Tibial nerve (tissue), 4 donors: ENCODE data around the gene DNAJC1. TPM values are rescaled to one million over a fixed set of nuclear protein-coding genes. Genes with fewer than 3 reads are reported as not detected.
A peak's percentile ranks its signal among the peaks of the same experiment; 100 is the strongest.

Experiments used
- DNase-seq, 2 donors: peaks; one replicate each; pipeline ENCODE4 v3.0.0-alpha.2; 2019; ENCODE audit warnings: low spot score in 2 of 2
- H3K27ac ChIP-seq, 4 donors: fragments of 200-600 bp; sonication (generic) in 3 of 4; one replicate each; pipeline ENCODE4 v1.5.1; 2017 to 2019; ENCODE audit warnings: mild to moderate bottlenecking in 1 of 4
- H3K27me3 ChIP-seq, 2 donors: fragments of 200-600 bp; sonication (generic) in 1 of 2; one replicate each; pipeline versions ENCODE4 v1.5.1 to v1.6.0; 2017 to 2019
- H3K36me3 ChIP-seq, 3 donors: fragments of 200-600 bp; sonication (generic); one replicate each; pipeline ENCODE4 v1.5.1; 2018 to 2019
- H3K4me1 ChIP-seq, 4 donors: fragments of 200-600 bp; sonication (generic) in 3 of 4; one replicate each; pipeline ENCODE4 v1.5.1; 2017 to 2019
- H3K4me3 ChIP-seq, 4 donors: fragments of 200-600 bp; sonication (generic) in 3 of 4; one replicate each; pipeline ENCODE4 v1.5.1; 2017 to 2019; ENCODE audit warnings: mild to moderate bottlenecking in 1 of 4, moderate library complexity in 1 of 4
- H3K9me3 ChIP-seq, 4 donors: fragments of 200-600 bp; sonication (generic) in 3 of 4; one replicate each; pipeline ENCODE4 v1.5.1; 2017 to 2019
- EP300 ChIP-seq, 2 donors: sonication (generic); formaldehyde crosslinking; IDR thresholded peaks; one replicate each; pipeline ENCODE4 v1.6.1; 2017; ENCODE audit warnings: antibody characterized with exemption in 2 of 2, mild to moderate bottlenecking in 1 of 2
- POLR2A ChIP-seq, 2 donors: fragments of 450-650 bp; IDR thresholded peaks; one replicate each; pipeline ENCODE4 v1.6.1; 2017; ENCODE audit warnings: antibody characterized with exemption in 2 of 2, mild to moderate bottlenecking in 2 of 2, moderate library complexity in 2 of 2
- WGBS, 2 donors: methylation state at CpG; one replicate each; pipeline ENCODE4 v1.1.5; 2018; 5-methylcytosine and 5-hydroxymethylcytosine counted together
- total RNA-seq, 4 donors: library from RNA; depleted of rRNA; stranded (reverse); fragments of >200 nt; gene quantifications; one replicate each; pipeline ENCODE4 v1.1.0, GENCODE V29; 2016
- TF ChIP-seq, protein P1 (sequence below), 5 experiments: fragments of 200-600 bp in 3 of 5; fragments of 450-650 bp in 2 of 5; sonication (generic) in 3 of 5; IDR thresholded peaks; one replicate each; pipeline ENCODE4 v1.5.1; 2016 to 2019; ENCODE audit warnings: antibody characterized with exemption in 5 of 5, mild to moderate bottlenecking in 3 of 5, moderate library complexity in 2 of 5

DNAJC1 gene
- total RNA-seq, 4 donors from 2014 or later = 71.7 to 112 (median 82.9) TPM

DNA sequence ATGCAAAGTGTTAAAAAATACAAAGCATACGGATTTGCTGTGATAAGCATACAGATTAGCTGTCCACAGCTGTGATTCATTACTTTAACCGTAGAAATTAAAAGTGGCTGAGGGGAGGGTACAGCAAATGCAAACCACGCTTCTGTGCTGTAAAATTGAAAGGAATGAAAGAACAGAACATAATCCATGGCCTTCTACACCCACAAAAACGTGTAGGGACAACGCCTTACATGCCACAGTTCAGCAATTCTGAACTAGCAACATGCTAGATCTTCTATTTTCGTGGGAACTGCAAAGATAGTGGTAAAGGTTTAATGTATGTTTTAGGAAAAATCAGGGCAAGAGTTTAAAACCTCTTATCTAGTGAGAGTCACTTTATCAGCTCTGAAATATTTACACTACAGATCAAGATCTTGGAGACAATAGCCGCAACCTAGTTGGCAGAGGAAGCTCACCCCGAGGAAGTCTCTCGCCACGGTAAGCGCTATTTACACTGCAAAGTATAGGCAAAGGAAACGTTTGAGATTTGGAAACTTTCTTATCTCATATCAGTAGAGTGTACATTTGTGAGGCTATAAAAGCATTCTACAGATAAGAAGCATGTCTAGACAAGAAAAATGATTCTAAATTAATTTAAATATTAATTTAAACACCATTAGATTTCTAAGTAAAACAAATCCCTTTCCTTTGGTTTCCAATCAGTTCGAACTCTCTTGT lies 275.9 kb downstream of the DNAJC1 start:
- Histone ChIP-seq H3K4me3 (no peak overlapping the region), H3K4me1 (peaks cover 0 to 21% (median 11%) of the 10 kb centered on the region in 4 donors), H3K9me3 (no peaks in the 10 kb centered on the region), H3K27me3 (no peaks in the 10 kb centered on the region), H3K36me3 (peaks cover 0 to 11% (median 0%) of the 10 kb centered on the region in 3 donors), H3K27ac (no peak overlapping the region)
- no peak for TF ChIP-seq POLR2A (IDR thresholded peaks at IDR 0.05)
- TF ChIP-seq, protein P1, sequence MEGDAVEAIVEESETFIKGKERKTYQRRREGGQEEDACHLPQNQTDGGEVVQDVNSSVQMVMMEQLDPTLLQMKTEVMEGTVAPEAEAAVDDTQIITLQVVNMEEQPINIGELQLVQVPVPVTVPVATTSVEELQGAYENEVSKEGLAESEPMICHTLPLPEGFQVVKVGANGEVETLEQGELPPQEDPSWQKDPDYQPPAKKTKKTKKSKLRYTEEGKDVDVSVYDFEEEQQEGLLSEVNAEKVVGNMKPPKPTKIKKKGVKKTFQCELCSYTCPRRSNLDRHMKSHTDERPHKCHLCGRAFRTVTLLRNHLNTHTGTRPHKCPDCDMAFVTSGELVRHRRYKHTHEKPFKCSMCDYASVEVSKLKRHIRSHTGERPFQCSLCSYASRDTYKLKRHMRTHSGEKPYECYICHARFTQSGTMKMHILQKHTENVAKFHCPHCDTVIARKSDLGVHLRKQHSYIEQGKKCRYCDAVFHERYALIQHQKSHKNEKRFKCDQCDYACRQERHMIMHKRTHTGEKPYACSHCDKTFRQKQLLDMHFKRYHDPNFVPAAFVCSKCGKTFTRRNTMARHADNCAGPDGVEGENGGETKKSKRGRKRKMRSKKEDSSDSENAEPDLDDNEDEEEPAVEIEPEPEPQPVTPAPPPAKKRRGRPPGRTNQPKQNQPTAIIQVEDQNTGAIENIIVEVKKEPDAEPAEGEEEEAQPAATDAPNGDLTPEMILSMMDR (IDR thresholded peaks at IDR 0.05) = no peak
- TF ChIP-seq EP300 (IDR thresholded peaks at IDR 0.05) = no peak
- DNase-seq = no peak
- WGBS, 2 donors = 62 to 69% methylated on average over 13 of the region's 13 CpGs

DNA sequence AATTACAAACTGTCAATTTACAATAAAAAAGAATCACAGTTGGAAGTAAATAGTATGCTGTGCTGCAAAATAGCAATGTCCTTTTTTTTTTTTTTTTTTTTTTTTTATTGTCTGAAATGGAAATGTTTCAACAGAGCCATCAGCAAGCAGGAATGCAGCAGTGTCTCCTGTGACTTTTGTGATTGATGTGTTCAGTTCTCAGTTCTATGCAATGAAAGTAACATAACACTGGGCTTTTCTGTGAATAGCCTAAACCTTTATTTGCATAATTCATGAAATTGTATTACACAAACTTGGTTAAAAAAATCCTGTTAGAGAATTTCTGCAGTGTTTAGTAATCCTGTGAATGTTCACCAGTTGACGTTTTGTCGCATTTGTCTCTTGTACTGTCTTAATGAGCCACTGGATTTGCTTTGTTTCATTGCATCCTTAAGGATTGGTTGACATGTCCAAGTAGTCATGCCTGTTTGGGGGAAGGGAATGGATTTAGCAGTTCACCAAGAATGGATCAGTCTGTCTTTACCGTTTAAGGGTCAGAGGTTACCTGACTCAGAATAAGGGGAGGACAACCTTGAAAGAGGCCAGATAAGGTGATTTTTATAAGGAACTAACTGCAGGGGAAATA lies 276.8 kb downstream of the DNAJC1 start:
- no peaks in the 10 kb centered on the region for H3K9me3 ChIP-seq
- 66 to 77% methylated on average over 3 of the region's 3 CpGs for WGBS, 2 donors
- H3K4me1 ChIP-seq = peaks cover 0 to 21% (median 11%) of the 10 kb centered on the region in 4 donors
- no peak for TF ChIP-seq EP300 (IDR thresholded peaks at IDR 0.05)
- TF ChIP-seq, protein P1 (IDR thresholded peaks at IDR 0.05) = no peak
- TF ChIP-seq POLR2A (IDR thresholded peaks at IDR 0.05) = no peak
- no peak overlapping the region for H3K4me3 ChIP-seq
- no peak for DNase-seq
- H3K27me3 ChIP-seq = no peaks in the 10 kb centered on the region
- peaks cover 0 to 11% (median 0%) of the 10 kb centered on the region in 3 donors for H3K36me3 ChIP-seq
- no peak overlapping the region for H3K27ac ChIP-seq

DNA sequence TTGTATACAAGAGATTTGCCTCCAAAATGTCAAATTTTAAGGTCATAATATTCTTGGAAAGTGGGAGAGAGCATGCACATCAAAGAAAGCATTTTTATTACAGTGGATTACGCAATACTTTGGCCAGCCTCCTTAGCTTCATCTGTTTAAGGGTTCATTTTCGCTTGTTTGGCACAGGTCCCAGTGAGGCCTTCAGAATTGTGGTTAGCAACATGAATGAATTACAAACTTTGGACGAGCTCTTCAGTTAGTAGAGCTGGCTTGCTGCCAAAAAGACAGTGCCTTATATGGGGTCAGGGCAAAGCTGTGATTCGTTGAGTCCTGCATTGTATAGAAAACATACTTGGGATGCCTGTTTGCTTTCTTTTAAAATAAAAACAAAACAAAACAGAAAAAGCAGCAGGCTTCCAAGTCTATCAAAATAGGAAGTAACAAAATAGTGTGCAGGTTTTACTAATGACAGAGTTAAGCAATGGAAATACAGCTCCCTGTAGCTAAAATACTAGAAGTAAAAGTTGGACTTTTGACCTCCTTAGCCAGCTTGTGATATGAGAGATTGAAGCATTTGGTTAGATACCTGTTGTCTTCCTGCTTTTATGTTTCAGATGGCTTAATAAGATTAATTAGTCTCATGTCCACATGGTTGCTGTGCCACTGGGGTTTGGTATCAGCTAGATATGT lies 278.7 kb downstream of the DNAJC1 start:
- no peaks in the 10 kb centered on the region for H3K27me3 ChIP-seq
- WGBS, 2 donors = 0 to 1% methylated on average over 4 of the region's 4 CpGs

DNA sequence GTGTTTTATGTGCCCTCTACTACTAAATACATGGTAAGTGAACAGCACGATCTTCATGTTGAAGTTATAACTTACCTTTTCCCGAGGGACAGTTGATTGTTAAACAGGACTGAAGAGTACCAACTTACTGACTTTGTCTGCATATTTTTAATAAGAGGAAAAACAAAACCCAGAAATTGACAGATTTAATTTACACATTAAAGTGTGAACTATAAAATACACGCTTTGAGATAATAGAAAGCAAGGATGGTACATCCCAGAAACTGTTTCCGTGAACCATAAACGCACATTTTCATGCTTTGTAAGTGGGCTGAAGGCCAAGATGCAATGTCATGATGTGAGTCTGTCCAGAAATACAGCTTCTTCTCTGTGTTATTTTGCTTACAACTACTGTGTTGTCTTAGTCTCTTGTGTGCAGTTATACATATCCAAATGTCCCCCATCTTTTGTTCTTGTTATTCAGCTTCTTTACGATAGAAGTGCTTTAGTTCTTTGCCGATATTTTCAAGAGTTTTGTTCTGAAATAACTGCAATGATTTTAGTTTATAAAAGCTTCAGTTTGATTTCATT lies 279.4 kb downstream of the DNAJC1 start:
- Histone ChIP-seq H3K4me3 (no peak overlapping the region), H3K9me3 (no peaks in the 10 kb centered on the region), H3K27me3 (no peaks in the 10 kb centered on the region), H3K4me1 (peaks cover 0 to 21% (median 11%) of the 10 kb centered on the region in 4 donors), H3K36me3 (peaks cover 0 to 5% (median 0%) of the 10 kb centered on the region in 3 donors), H3K27ac (no peak overlapping the region)
- WGBS, 2 donors = 34 to 38% methylated on average over 7 of the region's 7 CpGs
- TF ChIP-seq EP300 (IDR thresholded peaks at IDR 0.05) (no peak), POLR2A (IDR thresholded peaks at IDR 0.05) (no peak)
- TF ChIP-seq, protein P1 (IDR thresholded peaks at IDR 0.05) = no peak
- DNase-seq = no peak

More for the DNA sequence above, 278.7 kb downstream of the DNAJC1 start:
- peaks cover 0 to 21% (median 11%) of the 10 kb centered on the region in 4 donors for H3K4me1 ChIP-seq
- TF ChIP-seq EP300 (IDR thresholded peaks at IDR 0.05) = peak; percentile 53 to 95
- no peak for TF ChIP-seq POLR2A (IDR thresholded peaks at IDR 0.05)
- TF ChIP-seq, protein P1 (IDR thresholded peaks at IDR 0.05) = no peak
- H3K27ac ChIP-seq = peak overlapping the region in 2 of 4 donors; percentile 1 to 31
- no peak overlapping the region for H3K4me3 ChIP-seq
- no peaks in the 10 kb centered on the region for H3K9me3 ChIP-seq
- DNase-seq = peak; percentile 85 to 99
- peaks cover 0 to 5% (median 0%) of the 10 kb centered on the region in 3 donors for H3K36me3 ChIP-seq
